OCI-LY1 (cell line): ENCODE measurements around the gene SLC12A3.
A peak's percentile ranks its signal among the peaks of the same experiment; 100 is the strongest.

Experiments used
- H2AFZ ChIP-seq: fragments of 200-600 bp; sonication (generic), shearing (Covaris generic); 2 replicates; pipeline ENCODE4 v1.6.0; 2014; ENCODE audit warnings: antibody characterized with exemption, mild to moderate bottlenecking, low read length
- H3F3A ChIP-seq: fragments of 200-600 bp; sonication (generic), shearing (Covaris generic); 2 replicates; pipeline ENCODE4 v1.6.0; 2014; ENCODE audit warnings: mild to moderate bottlenecking, antibody characterized with exemption, low read length, moderate library complexity; ENCODE audit not compliant: insufficient read depth
- H3K27ac ChIP-seq: fragments of 200-600 bp; sonication (generic); 2 replicates; pipeline ENCODE4 v1.5.1; 2014; ENCODE audit warnings: low read length, mixed run types, mild to moderate bottlenecking, low read depth; ENCODE audit not compliant: poor library complexity, severe bottlenecking
- H3K27me3 ChIP-seq: fragments of 200-600 bp; sonication (generic); 2 replicates; pipeline ENCODE4 v1.6.0; 2014; ENCODE audit warnings: antibody characterized with exemption, mild to moderate bottlenecking, low read length, moderate library complexity; ENCODE audit not compliant: insufficient read depth
- H3K36me3 ChIP-seq: fragments of 200-600 bp; sonication (generic); 2 replicates; pipeline ENCODE4 v1.6.1; 2014; ENCODE audit warnings: mild to moderate bottlenecking, antibody characterized with exemption, low read length, moderate library complexity, mixed read lengths; ENCODE audit not compliant: insufficient read depth
- H3K4me1 ChIP-seq: fragments of 200-600 bp; sonication (generic); 2 replicates; pipeline ENCODE4 v1.5.1; 2014; ENCODE audit warnings: mild to moderate bottlenecking, low read length, moderate library complexity; ENCODE audit not compliant: insufficient read depth, severe bottlenecking
- H3K4me2 ChIP-seq: fragments of 200-600 bp; sonication (generic), shearing (Covaris generic); 2 replicates; pipeline ENCODE4 v1.6.1; 2014; ENCODE audit warnings: low read length
- H3K4me3 ChIP-seq: fragments of 200-600 bp; sonication (generic); 2 replicates; pipeline ENCODE4 v1.5.1; 2014; ENCODE audit warnings: low read length, low read depth, mild to moderate bottlenecking, mixed read lengths; ENCODE audit not compliant: poor library complexity, severe bottlenecking
- H3K79me2 ChIP-seq: fragments of 200-600 bp; shearing (Covaris generic); 2 replicates; pipeline ENCODE4 v1.6.1; 2016; ENCODE audit warnings: mixed run types, low read length, mixed read lengths; ENCODE audit not compliant: insufficient read depth
- H3K9ac ChIP-seq: fragments of 200-600 bp; sonication (generic), shearing (Covaris generic); 2 replicates; pipeline ENCODE4 v1.6.1; 2014; ENCODE audit warnings: mild to moderate bottlenecking, low read length, mixed read lengths
- H3K9me2 ChIP-seq: fragments of 200-600 bp; sonication (generic), shearing (Covaris generic); 2 replicates; pipeline ENCODE4 v1.6.1; 2014; ENCODE audit warnings: low read depth, mild to moderate bottlenecking, low read length, mixed read lengths
- H3K9me3 ChIP-seq: fragments of 200-600 bp; shearing (Covaris generic); 2 replicates; pipeline ENCODE4 v1.6.1; 2014; ENCODE audit warnings: low read length, mixed read lengths
- H4K20me1 ChIP-seq: fragments of 200-600 bp; sonication (generic), shearing (Covaris generic); 2 replicates; pipeline ENCODE4 v1.6.0; 2016; ENCODE audit warnings: mild to moderate bottlenecking, low read length; ENCODE audit not compliant: insufficient read depth
- CTCF ChIP-seq: fragments of 200-600 bp; sonication (generic), shearing (Covaris generic); IDR thresholded peaks from 2 replicates; pipeline ENCODE4 v1.5.1; 2017; ENCODE audit warnings: mild to moderate bottlenecking, antibody characterized with exemption, low read length, moderate library complexity, mixed read lengths
- EZH2 ChIP-seq: fragments of 200-600 bp; sonication (generic), shearing (Covaris generic); IDR thresholded peaks from 2 replicates; pipeline ENCODE4 v1.8.0; 2017; ENCODE audit warnings: borderline replicate concordance, mixed run types, mild to moderate bottlenecking, antibody characterized with exemption, low read length, moderate library complexity, mixed read lengths

SLC12A3 gene

GRCh38 chr16:56931892-56932720 is 67.1 kb downstream of the SLC12A3 start, which contains the start of gene HERPUD1:
Gene HERPUD1 (plus strand): TSS chr16:56932142. CDS start chr16:56932245, 103 bp downstream.
- no peaks in the 10 kb centered on the region for H4K20me1 ChIP-seq
- H3K4me2 ChIP-seq = peak within 1 kb of the TSS; percentile 97
- H3K9me2 ChIP-seq = no peaks in the 10 kb centered on the region
- H3K79me2 ChIP-seq = peaks cover 35% of the 10 kb centered on the region
- no peaks in the 10 kb centered on the region for H3F3A ChIP-seq
- peak within 1 kb of the TSS; percentile 99 for H3K4me3 ChIP-seq
- H3K9ac ChIP-seq = peak within 1 kb of the TSS; percentile 93
- 0 out of 2 replicates have a peak within 1 kb of the TSS, but pooled peaks have one; percentile 35 for H2AFZ ChIP-seq
- H3K27me3 ChIP-seq = no peaks in the 10 kb centered on the region
- no peaks in the 10 kb centered on the region for H3K9me3 ChIP-seq
- H3K27ac ChIP-seq = peak within 1 kb of the TSS; percentile 98
- peaks cover 73% of the 10 kb centered on the region for H3K4me1 ChIP-seq
- peaks cover 46% of the 10 kb centered on the region for H3K36me3 ChIP-seq
- TF ChIP-seq CTCF = no peak
- no peak for TF ChIP-seq EZH2

- peaks cover 73% of the 10 kb centered on the region for H3K4me1 ChIP-seq
Observed at GRCh38 chr16:56932721-56933619, 68.0 kb downstream of the SLC12A3 start.

More at GRCh38 chr16:56932721-56933619, 68.0 kb downstream of the SLC12A3 start:
- Histone ChIP-seq H3K9me3 (no peaks in the 10 kb centered on the region), H3F3A (no peaks in the 10 kb centered on the region), H3K36me3 (peaks cover 55% of the 10 kb centered on the region), H3K4me3 (peak overlapping the region; percentile 99), H3K27me3 (no peaks in the 10 kb centered on the region), H3K9ac (peak overlapping the region; percentile 93), H3K4me2 (peak overlapping the region; percentile 97), H4K20me1 (no peaks in the 10 kb centered on the region), H3K79me2 (peaks cover 35% of the 10 kb centered on the region), H2AFZ (no peak overlapping the region), H3K9me2 (no peaks in the 10 kb centered on the region), H3K27ac (peak overlapping the region; percentile 98)
- TF ChIP-seq EZH2 (no peak), CTCF (no peak)
